NCI-H446 treated with DMSO at 0.1 percent for 48 hours (cell line): ENCODE results near the gene UNC13D.
"Not testable (repeated sequence)": the region's sequence is repeated elsewhere in the genome, so short reads cannot be mapped to it uniquely, and the experiment has no call there.

Source experiments
- DNase-seq: peaks from one replicate; lab custom pipeline; 2025; lab: John Stamatoyannopoulos, UW

The UNC13D gene

GRCh38 chr17:75820094-75821080, 23.8 kb downstream of the UNC13D start:
- DNase-seq: no peak

GRCh38 chr17:75819678-75820077, 24.5 kb downstream of the UNC13D start:
- no peak for DNase-seq

- DNase-seq: no peak
Measured at GRCh38 chr17:75819116-75819515, 25.1 kb downstream of the UNC13D start.

- no peak for DNase-seq
Measured at GRCh38 chr17:75818326-75818885, 25.8 kb downstream of the UNC13D start.

- DNase-seq: no peak
Measured at GRCh38 chr17:75817571-75817970, 26.6 kb downstream of the UNC13D start.

GRCh38 chr17:75816693-75817092, 27.5 kb downstream of the UNC13D start:
- no peak for DNase-seq

GRCh38 chr17:75815399-75815798, 28.8 kb downstream of the UNC13D start:
- no peak for DNase-seq

GRCh38 chr17:75814900-75815373, 29.3 kb downstream of the UNC13D start:
- DNase-seq: no peak

- DNase-seq: no peak
Measured at GRCh38 chr17:75814021-75814395, 30.2 kb downstream of the UNC13D start.

GRCh38 chr17:75813081-75814020, 30.9 kb downstream of the UNC13D start:
- no peak for DNase-seq

GRCh38 chr17:75812096-75813013, 31.8 kb downstream of the UNC13D start:
- no peak for DNase-seq

- DNase-seq: no peak
Measured at GRCh38 chr17:75811174-75811573, 33.0 kb downstream of the UNC13D start.

- DNase-seq: not testable (repeated sequence)
Measured at GRCh38 chr17:75810756-75811155, 33.4 kb downstream of the UNC13D start.

- DNase-seq: no peak
Measured at GRCh38 chr17:75810216-75810615, 34.0 kb downstream of the UNC13D start.

- no peak for DNase-seq
Measured at GRCh38 chr17:75809631-75810111, 34.5 kb downstream of the UNC13D start.

- DNase-seq: no peak
Measured at GRCh38 chr17:75808905-75809621, 35.1 kb downstream of the UNC13D start.

GRCh38 chr17:75808549-75808904, 35.7 kb downstream of the UNC13D start:
- no peak for DNase-seq

- DNase-seq: no peak
Measured at GRCh38 chr17:75807861-75808260, 36.3 kb downstream of the UNC13D start.

GRCh38 chr17:75806822-75807500, 37.2 kb downstream of the UNC13D start:
- DNase-seq: no peak

GRCh38 chr17:75803883-75804282, 40.3 kb downstream of the UNC13D start:
- DNase-seq: no peak
